Measurements from ENCODE around the gene EDN2.

Gene EDN2

DNA sequence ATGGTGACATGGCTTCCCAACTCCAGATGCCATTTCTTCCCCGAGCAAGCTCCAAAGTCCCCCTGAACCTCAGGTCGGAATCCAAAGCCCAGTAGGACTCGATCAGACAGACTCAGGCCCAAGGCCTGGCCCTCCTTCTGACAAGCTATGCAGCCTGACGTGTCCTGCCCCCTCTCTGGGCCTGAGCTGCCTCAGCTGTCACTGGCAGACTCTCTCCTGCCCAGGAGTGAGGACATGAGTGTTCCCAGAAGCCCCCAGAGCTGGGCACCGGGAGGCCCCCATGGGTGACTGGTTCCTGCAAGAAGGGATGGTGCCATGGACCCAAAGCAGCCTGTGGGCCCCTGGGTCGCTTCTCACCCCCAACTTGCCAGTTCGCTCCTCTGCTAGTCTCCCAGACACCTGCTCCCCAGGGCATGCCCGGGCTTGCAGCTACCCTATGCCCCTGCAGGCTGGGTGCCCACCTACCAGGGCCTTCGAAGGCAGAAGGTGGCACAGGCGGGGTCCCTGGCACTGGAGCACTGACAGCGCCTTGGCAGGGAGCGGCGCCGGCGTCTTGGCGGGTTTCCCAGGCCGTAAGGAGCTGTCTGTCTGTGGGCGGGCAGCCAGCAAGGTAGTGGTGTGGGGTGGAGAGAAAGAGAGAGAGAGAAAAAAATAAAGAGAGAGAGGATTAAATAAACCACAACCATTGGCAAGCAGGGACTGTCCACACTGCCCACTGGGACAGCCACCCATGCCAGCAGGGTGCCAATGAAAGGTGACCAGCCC is 2.3 kb downstream of the EDN2 start:
- DNase-seq, result no peak

DNA sequence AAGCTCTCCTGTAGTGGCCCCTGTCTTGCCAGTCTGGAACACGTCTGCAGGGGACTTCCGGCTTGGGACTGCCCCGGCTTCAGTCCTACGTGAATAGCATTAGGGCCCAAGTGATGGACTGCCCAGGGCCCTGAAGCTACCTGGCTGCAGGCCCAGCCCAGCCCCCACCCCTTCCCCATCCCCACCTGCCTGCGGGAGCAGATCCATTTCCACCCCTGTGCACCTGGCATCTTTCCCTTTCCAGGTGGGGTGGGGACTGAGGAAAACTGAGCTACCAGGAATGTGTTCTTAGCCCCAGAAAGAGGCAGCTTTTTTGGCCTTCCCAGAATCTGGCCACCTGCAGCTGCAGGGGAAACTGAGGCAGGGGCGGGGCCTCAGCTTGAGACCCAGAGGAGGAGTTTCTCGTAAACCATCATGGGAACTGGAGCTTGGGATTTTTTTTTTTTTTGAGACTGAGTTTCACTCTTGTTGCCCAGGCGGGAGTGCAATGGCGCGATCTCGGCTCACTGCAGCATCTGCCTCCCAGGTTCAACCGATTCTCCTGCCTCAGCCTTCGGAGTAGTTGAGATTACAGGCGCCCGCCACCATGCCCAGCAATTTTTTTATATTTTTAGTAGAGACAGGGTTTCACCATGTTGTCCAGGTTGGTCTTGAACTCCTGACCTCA is 3.2 kb downstream of the EDN2 start:
- DNase-seq, result no peak

GRCh38 chr1:41480204-41481108 is 4.0 kb downstream of the EDN2 start:
- no peak for DNase-seq

- no peak for DNase-seq
These were observed 4.7 kb downstream of the EDN2 start for GRCh38 chr1:41479808-41480160.

GRCh38 chr1:41479000-41479807 is 5.3 kb downstream of the EDN2 start:
- DNase-seq, result no peak

DNA sequence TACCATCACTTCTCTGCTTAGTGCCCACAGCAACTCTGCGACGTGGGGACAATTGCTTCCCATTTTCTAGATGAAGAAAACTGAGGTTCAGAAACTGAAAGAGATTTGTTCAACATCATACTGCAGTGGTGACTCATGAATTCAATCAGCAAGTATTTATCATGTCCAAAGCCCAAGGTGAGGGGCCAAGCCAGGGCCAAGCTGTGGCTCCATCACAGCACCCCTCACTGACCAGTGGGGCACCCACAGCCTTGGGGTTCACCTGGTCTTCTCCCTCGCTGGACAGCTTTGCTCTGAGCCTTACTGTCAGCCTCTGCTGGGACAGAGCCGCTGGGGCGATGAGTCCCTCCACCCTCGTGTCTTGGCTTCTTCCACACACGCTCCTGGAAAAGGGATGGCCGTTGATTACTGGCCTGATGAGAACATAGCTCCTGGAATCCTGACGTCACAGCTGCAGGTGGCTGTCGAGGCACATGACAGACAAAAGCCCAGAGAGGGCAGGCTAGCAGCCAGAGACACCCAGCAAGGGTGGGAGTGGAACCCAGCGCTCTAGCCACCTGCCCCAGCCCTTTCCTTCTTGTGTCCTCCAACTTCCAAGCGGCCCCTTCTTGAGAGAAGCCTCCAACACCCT is 6.2 kb downstream of the EDN2 start:
- no peak for DNase-seq

- DNase-seq, result no peak
These were observed 7.6 kb downstream of the EDN2 start for GRCh38 chr1:41476807-41477361.

DNA sequence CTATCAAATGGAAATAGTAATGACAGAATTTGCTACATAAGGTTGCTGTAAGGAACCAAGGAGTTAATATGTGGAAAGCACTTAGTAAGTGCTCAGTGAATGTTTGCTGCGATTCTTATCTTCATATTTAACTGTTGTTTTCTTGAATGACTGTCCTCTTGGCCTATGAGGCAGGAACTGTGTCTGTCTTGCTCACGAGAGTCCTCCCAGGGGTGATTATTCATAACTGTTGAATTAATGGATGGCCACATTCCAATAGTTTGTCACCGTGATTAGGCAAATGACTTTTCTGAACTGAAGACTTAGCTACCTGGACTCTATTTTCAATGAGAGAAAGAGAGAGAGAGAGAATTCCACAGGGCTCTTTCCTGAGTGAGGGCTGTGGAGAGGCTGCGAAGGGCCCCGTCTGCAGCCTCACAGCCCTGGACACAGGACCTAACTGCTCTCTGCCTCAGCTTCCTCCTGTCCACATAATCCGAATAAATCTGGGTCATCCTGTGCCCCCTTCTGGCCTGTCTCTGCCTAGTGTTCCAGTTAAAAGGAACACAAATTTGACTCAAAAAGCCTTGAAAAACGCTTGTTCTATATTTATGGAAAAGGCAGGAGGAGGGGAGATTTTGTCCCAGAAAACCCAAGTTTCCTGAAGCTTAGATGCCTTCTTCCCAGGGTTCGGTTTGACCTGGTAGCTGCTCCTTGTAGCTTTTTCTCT is 8.5 kb downstream of the EDN2 start:
- DNase-seq, result no peak

DNA sequence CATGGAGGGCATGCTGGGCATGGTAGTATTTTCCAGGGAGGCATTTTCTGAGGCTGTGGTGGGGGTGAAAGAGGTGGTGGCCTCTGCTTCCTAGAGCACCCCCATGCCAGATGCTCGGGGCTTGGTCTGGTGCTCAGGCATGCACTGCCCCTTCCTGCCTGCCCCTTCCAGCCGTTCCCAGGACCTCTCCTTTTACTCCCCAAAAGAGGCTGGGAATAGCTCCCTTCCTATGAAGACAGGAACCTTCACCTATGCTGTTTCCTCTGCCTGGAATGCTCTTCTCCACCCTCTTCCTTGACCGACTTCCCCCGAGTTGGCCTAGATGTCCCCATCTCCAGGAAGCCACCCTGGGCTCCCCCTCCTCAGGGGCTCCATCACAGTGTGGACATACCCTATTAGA is 9.1 kb downstream of the EDN2 start:
- no peak for DNase-seq

GRCh38 chr1:41474490-41475271 is 9.8 kb downstream of the EDN2 start:
- no peak for DNase-seq

GRCh38 chr1:41473738-41474362 is 10.6 kb downstream of the EDN2 start:
- no peak for DNase-seq

- no peak for DNase-seq
These were observed 12.8 kb downstream of the EDN2 start for GRCh38 chr1:41471658-41472057.

DNA sequence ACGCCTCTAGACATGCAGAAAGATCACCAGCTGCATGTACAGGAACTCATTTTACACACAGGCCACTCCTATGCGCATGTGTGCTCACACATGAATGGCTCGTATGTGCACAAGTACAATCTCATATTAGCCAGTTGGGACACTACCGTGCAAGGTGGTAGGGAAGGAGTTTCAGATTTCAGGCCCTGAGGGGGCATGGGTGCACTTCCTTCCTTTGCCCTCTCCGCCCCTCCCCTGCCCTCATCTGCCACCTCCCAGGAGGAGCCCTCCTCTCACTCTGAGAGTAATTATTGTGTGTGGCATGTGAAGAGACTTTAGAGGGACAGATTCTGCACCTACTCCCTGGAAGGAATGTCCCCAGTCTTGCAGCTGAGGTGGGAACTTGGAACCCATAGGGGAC is 14.8 kb downstream of the EDN2 start:
- no peak for DNase-seq

GRCh38 chr1:41468122-41468762 is 16.2 kb downstream of the EDN2 start:
- DNase-seq, result no peak

GRCh38 chr1:41467673-41468072 is 16.8 kb downstream of the EDN2 start:
- no peak for DNase-seq

DNA sequence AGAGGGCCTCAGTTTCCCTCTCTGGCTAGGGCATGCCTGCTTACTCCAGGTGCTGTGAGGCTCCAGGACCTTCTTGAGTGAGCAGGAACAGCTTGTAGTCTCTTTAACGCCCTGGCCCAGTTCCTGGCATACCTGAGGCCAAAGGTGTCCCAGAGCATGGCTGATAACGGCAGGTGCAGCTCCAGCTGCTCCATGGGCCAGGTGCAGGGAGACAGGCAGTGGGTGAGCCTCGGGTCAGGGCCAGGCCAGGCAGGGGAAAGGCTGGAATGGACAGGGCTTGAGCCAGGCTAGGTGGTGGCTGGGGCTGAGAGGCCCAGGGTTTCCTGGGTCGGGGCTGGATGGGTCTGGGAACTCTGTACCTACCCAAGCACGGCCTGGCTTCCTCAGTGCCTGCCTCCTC is 18.3 kb downstream of the EDN2 start:
- DNase-seq, result no peak

DNA sequence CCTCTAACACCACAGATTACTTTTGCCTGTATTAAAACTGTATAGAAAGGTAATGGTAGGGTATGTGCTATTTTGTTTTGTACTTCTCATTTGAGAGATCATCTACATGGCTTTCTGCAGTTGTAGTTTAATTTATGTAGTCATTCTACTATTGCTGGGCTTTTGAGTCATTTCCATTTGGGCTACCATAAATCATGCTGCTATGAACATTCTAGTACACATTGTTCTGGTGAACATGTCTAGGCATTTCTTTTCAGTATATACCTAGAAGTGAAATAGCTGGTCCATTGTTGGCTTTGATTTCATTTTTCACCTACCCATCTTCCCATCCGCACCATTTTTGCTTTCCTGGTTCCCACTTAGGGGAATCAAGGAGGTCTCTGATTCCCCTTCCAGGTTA is 18.7 kb downstream of the EDN2 start:
- DNase-seq, result no peak

- DNase-seq, result no peak
These were observed 19.6 kb downstream of the EDN2 start for GRCh38 chr1:41464885-41465284.

DNA sequence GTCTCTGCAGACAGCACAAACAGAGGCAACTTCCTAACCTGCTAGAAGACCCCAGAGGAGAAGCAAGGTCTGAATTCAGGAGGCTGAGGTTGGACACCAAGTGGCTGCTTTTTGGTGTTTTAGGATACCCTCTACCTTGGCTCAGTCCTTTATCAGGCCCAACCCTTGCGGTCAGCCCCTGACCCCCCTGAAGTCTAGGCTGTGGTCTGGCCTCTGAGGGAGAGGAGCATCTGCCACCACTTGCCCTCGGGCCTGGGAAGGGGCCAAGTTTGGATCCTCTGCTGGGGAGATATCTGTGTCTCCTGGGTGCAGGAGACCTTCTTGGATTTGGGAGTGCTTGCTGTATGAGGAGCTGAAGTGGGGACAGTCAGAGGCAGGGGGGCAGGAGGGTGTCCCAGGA is 21.0 kb downstream of the EDN2 start:
- DNase-seq, result no peak

- DNase-seq, result no peak
These were observed 21.8 kb downstream of the EDN2 start for GRCh38 chr1:41462680-41463004.

Data from T-helper 1 cell (primary cell).